ENCODE measurements around the gene SHMT2. TPM values are rescaled to one million over a fixed set of nuclear protein-coding genes. Genes with fewer than 3 reads are reported as not detected.

SHMT2 gene
- total RNA-seq, 1 donor from 2014 or later = 63.3 TPM

- peaks cover 24% of the 10 kb centered on the region for H3K4me1 Mint-ChIP-seq (ENCODE audit: unreplicated experiment)
- TF ChIP-seq CTCF (IDR thresholded peaks at IDR 0.05; ENCODE audit: unreplicated experiment) = no peak
- DNase-seq (ENCODE audit: low spot score) = no peak
Observed at GRCh38 chr12:57242329-57242690, 12.8 kb downstream of the SHMT2 start.

GRCh38 chr12:57242691-57243454 is 13.4 kb downstream of the SHMT2 start:
- TF ChIP-seq CTCF (IDR thresholded peaks at IDR 0.05; ENCODE audit: unreplicated experiment) = peak; percentile 76
- peak overlapping the region; percentile 73 for H3K4me3 Mint-ChIP-seq (ENCODE audit: unreplicated experiment)
- peak; percentile 89 for DNase-seq (ENCODE audit: low spot score)
- peaks cover 19% of the 10 kb centered on the region for H3K4me1 Mint-ChIP-seq (ENCODE audit: unreplicated experiment)
- peaks cover 11% of the 10 kb centered on the region for H3K36me3 Mint-ChIP-seq (ENCODE audit: low read depth, unreplicated experiment)
- peaks cover 34% of the 10 kb centered on the region for H3K27me3 Mint-ChIP-seq (ENCODE audit: unreplicated experiment)
- no peaks in the 10 kb centered on the region for H3K9me3 Mint-ChIP-seq (ENCODE audit: unreplicated experiment)
- H3K27ac Mint-ChIP-seq (ENCODE audit: unreplicated experiment) = no peak overlapping the region

More at GRCh38 chr12:57242329-57242690, 12.8 kb downstream of the SHMT2 start:
- no peak overlapping the region for H3K4me3 Mint-ChIP-seq (ENCODE audit: unreplicated experiment)
- H3K36me3 Mint-ChIP-seq (ENCODE audit: low read depth, unreplicated experiment) = peaks cover 15% of the 10 kb centered on the region
- H3K27ac Mint-ChIP-seq (ENCODE audit: unreplicated experiment) = no peak overlapping the region
- H3K9me3 Mint-ChIP-seq (ENCODE audit: unreplicated experiment) = no peaks in the 10 kb centered on the region
- H3K27me3 Mint-ChIP-seq (ENCODE audit: unreplicated experiment) = peaks cover 39% of the 10 kb centered on the region

- no peak overlapping the region for H3K27ac Mint-ChIP-seq (ENCODE audit: unreplicated experiment)
- DNase-seq (ENCODE audit: low spot score) = peak; percentile 80
- peaks cover 31% of the 10 kb centered on the region for H3K27me3 Mint-ChIP-seq (ENCODE audit: unreplicated experiment)
- H3K9me3 Mint-ChIP-seq (ENCODE audit: unreplicated experiment) = no peaks in the 10 kb centered on the region
- H3K36me3 Mint-ChIP-seq (ENCODE audit: low read depth, unreplicated experiment) = peaks cover 10% of the 10 kb centered on the region
- H3K4me1 Mint-ChIP-seq (ENCODE audit: unreplicated experiment) = peaks cover 19% of the 10 kb centered on the region
- H3K4me3 Mint-ChIP-seq (ENCODE audit: unreplicated experiment) = peak overlapping the region; percentile 79
- TF ChIP-seq CTCF (IDR thresholded peaks at IDR 0.05; ENCODE audit: unreplicated experiment) = peak; percentile 60
Observed at GRCh38 chr12:57243521-57244311, 14.2 kb downstream of the SHMT2 start.

GRCh38 chr12:57244312-57244696 is 14.8 kb downstream of the SHMT2 start:
- H3K4me1 Mint-ChIP-seq (ENCODE audit: unreplicated experiment) = peaks cover 22% of the 10 kb centered on the region
- no peak overlapping the region for H3K27ac Mint-ChIP-seq (ENCODE audit: unreplicated experiment)
- H3K36me3 Mint-ChIP-seq (ENCODE audit: low read depth, unreplicated experiment) = peaks cover 8% of the 10 kb centered on the region
- no peaks in the 10 kb centered on the region for H3K9me3 Mint-ChIP-seq (ENCODE audit: unreplicated experiment)
- TF ChIP-seq CTCF (IDR thresholded peaks at IDR 0.05; ENCODE audit: unreplicated experiment) = no peak
- no peak for DNase-seq (ENCODE audit: low spot score)
- no peak overlapping the region for H3K4me3 Mint-ChIP-seq (ENCODE audit: unreplicated experiment)
- peaks cover 28% of the 10 kb centered on the region for H3K27me3 Mint-ChIP-seq (ENCODE audit: unreplicated experiment)

GRCh38 chr12:57247041-57247440 is 17.5 kb downstream of the SHMT2 start:
- TF ChIP-seq CTCF (IDR thresholded peaks at IDR 0.05; ENCODE audit: unreplicated experiment) = no peak
- Mint-ChIP-seq H3K27me3 (ENCODE audit: unreplicated experiment) (peaks cover 13% of the 10 kb centered on the region), H3K9me3 (ENCODE audit: unreplicated experiment) (no peaks in the 10 kb centered on the region), H3K4me1 (ENCODE audit: unreplicated experiment) (peaks cover 11% of the 10 kb centered on the region), H3K36me3 (ENCODE audit: low read depth, unreplicated experiment) (no peaks in the 10 kb centered on the region), H3K4me3 (ENCODE audit: unreplicated experiment) (no peak overlapping the region), H3K27ac (ENCODE audit: unreplicated experiment) (no peak overlapping the region)
- no peak for DNase-seq (ENCODE audit: low spot score)
